SK-N-SH (cell line): ENCODE results near the gene LANCL2. TPM values are rescaled to one million over a fixed set of nuclear protein-coding genes. Genes with fewer than 3 reads are reported as not detected.

Experiments
- CTCF ChIA-PET: fragments of 300-600, 350-600 bp; formaldehyde crosslinking; extraction: SDS; loops from one replicate; lab custom pipeline; 2021; lab: Yijun Ruan, JAX
- POLR2A ChIA-PET: fragments of 350-600 bp; sonication (Branson Sonifier 250); formaldehyde crosslinking; extraction: SDS; loops from one replicate; lab custom pipeline; 2020; ENCODE audit warnings: antibody characterized with exemption, inconsistent platforms; lab: Yijun Ruan, JAX
- DNase-seq: peaks from one replicate; pipeline ENCODE4 v3.0.0; 2012
- H2AFZ ChIP-seq: fragments of 200-600 bp; sonication (generic); 2 replicates; pipeline ENCODE4 v1.8.1; 2016; ENCODE audit warnings: antibody characterized with exemption, mild to moderate bottlenecking, low read depth
- H3F3A ChIP-seq: fragments of 200-600 bp; sonication (generic); replicated peaks from 2 replicates; pipeline ENCODE3; 2016; ENCODE audit warnings: antibody characterized with exemption, mild to moderate bottlenecking; ENCODE audit not compliant: insufficient read depth
- H3K27ac ChIP-seq, 2 experiments: fragments of 200-500 bp in 1 of 2; fragments of 200-600 bp in 1 of 2; sonication (Bioruptor generic) in 1 of 2; sonication (generic), shearing (Covaris generic) in 1 of 2; 2 replicates each; pipeline versions ENCODE4 v1.5.1 to v1.6.1; 2014 to 2016; ENCODE audit warnings: low read depth in 2 of 2, inconsistent platforms in 1 of 2, low read length in 1 of 2, mild to moderate bottlenecking in 1 of 2, mixed read lengths in 1 of 2
- H3K27me3 ChIP-seq: fragments of 200-600 bp; sonication (generic), shearing (Covaris generic); 2 replicates; pipeline ENCODE4 v1.6.1; 2016; ENCODE audit warnings: mixed run types; ENCODE audit not compliant: insufficient read depth
- H3K36me3 ChIP-seq, 2 experiments: fragments of 200-500 bp in 1 of 2; fragments of 200-600 bp in 1 of 2; sonication (Bioruptor generic) in 1 of 2; sonication (generic) in 1 of 2; replicated peaks in 1 of 2; 2 replicates each; pipeline versions ENCODE3 to v1.5.1; 2014 to 2016; ENCODE audit warnings: low read length in 1 of 2, mild to moderate bottlenecking in 1 of 2; ENCODE audit not compliant: insufficient read depth in 2 of 2, control insufficient read depth in 1 of 2
- H3K4me1 ChIP-seq, 2 experiments: fragments of 200-500 bp in 1 of 2; fragments of 200-600 bp in 1 of 2; sonication (Bioruptor generic) in 1 of 2; sonication (generic), shearing (Covaris generic) in 1 of 2; 2 replicates each; pipeline versions ENCODE4 v1.5.1 to v1.6.1; 2014 to 2016; ENCODE audit warnings: low read depth in 1 of 2, low read length in 1 of 2, mixed run types in 1 of 2; ENCODE audit not compliant: insufficient read depth in 2 of 2, control insufficient read depth in 1 of 2
- H3K4me2 ChIP-seq: fragments of 200-600 bp; sonication (generic), shearing (Covaris generic); 2 replicates; pipeline ENCODE4 v1.6.1; 2017; ENCODE audit warnings: mixed run types
- H3K4me3 ChIP-seq, 2 experiments: fragments of 200-500 bp in 1 of 2; fragments of 200-600 bp in 1 of 2; sonication (Bioruptor generic) in 1 of 2; sonication (generic), shearing (Covaris generic) in 1 of 2; 2 replicates each; pipeline versions ENCODE4 v1.5.1 to v1.8.1; 2014 to 2016; ENCODE audit warnings: low read depth in 2 of 2, inconsistent platforms in 1 of 2, low read length in 1 of 2, mild to moderate bottlenecking in 1 of 2, mixed read lengths in 1 of 2, moderate library complexity in 1 of 2
- H3K79me2 ChIP-seq: fragments of 200-600 bp; sonication (generic); 2 replicates; pipeline ENCODE4 v1.8.1; 2017; ENCODE audit warnings: mild to moderate bottlenecking; ENCODE audit not compliant: insufficient read depth
- H3K9ac ChIP-seq: fragments of 200-600 bp; sonication (generic); 2 replicates; pipeline ENCODE4 v1.6.1; 2017; ENCODE audit warnings: mixed run types
- H3K9me2 ChIP-seq: fragments of 200-600 bp; sonication (generic); 2 replicates; pipeline ENCODE4 v1.6.1; 2017; ENCODE audit warnings: mixed run types
- H3K9me3 ChIP-seq: fragments of 200-600 bp; sonication (generic); 2 replicates; pipeline ENCODE4 v1.6.1; 2017; ENCODE audit warnings: mixed run types, mild to moderate bottlenecking, moderate library complexity
- H4K20me1 ChIP-seq: fragments of 200-600 bp; sonication (generic); 2 replicates; pipeline ENCODE4 v1.6.1; 2017; ENCODE audit warnings: mild to moderate bottlenecking, mixed run types; ENCODE audit not compliant: insufficient read depth
- FOSL2 ChIP-seq: IDR thresholded peaks from 2 replicates; pipeline ENCODE4 v1.4.0; 2012; ENCODE audit warnings: low read depth, mild to moderate bottlenecking, moderate library complexity, borderline replicate concordance
- GATA2 ChIP-seq: sonication (generic); formaldehyde crosslinking; IDR thresholded peaks from 2 replicates; pipeline ENCODE4 v1.5.0; 2020; ENCODE audit warnings: mild to moderate bottlenecking, missing genetic modification reagents
- JUND ChIP-seq: IDR thresholded peaks from 2 replicates; pipeline ENCODE4 v1.4.0; 2012
- NRF1 ChIP-seq: IDR thresholded peaks from 2 replicates; pipeline ENCODE4 v1.6.1; 2012; ENCODE audit warnings: low read depth, mild to moderate bottlenecking, low read length
- RCOR1 ChIP-seq: fragments of 150-350 bp; IDR thresholded peaks from 2 replicates; pipeline ENCODE4 v1.6.1; 2017; ENCODE audit warnings: antibody characterized with exemption, low read length
- RXRA ChIP-seq: IDR thresholded peaks from 2 replicates; pipeline ENCODE4 v1.4.0; 2012; ENCODE audit warnings: low read depth, mild to moderate bottlenecking, borderline replicate concordance
- TAF1 ChIP-seq: IDR thresholded peaks from 2 replicates; pipeline ENCODE4 v1.6.1; 2012; ENCODE audit warnings: low read depth, mild to moderate bottlenecking, low read length, moderate library complexity, borderline replicate concordance
- WGBS: methylation state at CpG from one replicate; pipeline ENCODE4 v1.1.6; 2017; ENCODE audit warnings: low lambda C conversion rate; 5-methylcytosine and 5-hydroxymethylcytosine counted together
- polyA plus RNA-seq, 3 experiments: library from polyadenylated mRNA; depleted of rRNA; stranded (reverse); fragments of >200 nt; gene quantifications; 2 replicates each; pipeline ENCODE4 v1.2.3, GENCODE V29; 2012
- TF ChIP-seq, protein P1 (sequence below): fragments of 200-600 bp; sonication (generic); IDR thresholded peaks from 2 replicates; pipeline ENCODE4 v1.6.1; 2017; ENCODE audit warnings: antibody characterized with exemption, mild to moderate bottlenecking, moderate library complexity
- TF ChIP-seq, protein P2 (sequence below): fragments of 150-350 bp; IDR thresholded peaks from 2 replicates; pipeline ENCODE4 v1.6.1; 2017; ENCODE audit warnings: antibody characterized with exemption, low read length, low read depth, borderline replicate concordance
- TF ChIP-seq, protein P3 (sequence below): fragments of 150-350 bp; IDR thresholded peaks from 2 replicates; pipeline ENCODE4 v1.6.1; 2016; ENCODE audit warnings: mild to moderate bottlenecking, low read depth, low read length

Gene LANCL2
- polyA plus RNA-seq, 1 of the 3 experiments (the other 2 are of a cell fraction) = 36.7 TPM

DNA sequence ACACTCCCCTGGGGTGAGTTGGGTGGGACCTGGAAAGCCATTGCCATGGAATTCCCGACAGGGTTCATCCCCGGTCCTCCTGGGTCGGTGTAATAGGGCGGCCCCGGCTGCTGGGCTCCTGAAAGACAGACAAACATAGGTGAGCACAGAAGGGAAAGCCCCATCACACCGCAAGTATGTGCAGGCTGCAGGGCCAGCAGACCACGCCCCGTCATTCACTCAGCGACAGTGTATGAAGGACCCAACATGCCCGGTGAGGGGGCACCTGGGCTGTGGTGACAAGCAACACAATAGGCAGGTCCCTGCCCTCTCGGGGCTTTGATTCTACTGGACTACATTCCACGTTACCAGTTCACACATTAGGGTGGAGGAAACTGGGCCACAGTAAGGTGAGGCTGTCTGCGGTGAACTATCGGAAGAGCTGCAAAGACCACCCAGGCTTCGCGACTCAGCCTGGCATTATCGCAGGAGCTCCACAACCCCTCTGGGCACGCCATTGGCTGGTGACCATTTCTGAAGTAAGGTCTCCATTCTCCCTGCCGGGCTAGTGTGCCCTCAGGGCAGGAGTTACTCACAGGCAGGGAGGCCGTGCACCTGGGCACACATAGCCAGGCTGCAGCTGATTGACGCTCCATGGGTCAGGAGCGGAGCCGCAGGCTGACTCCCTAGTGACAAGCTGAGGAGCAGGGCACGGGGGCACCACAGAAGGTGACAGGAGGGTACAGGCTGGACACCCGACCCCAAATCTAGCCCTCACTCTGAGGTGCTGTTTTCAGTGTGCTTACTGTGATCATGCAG, 108.0 kb downstream of the LANCL2 start:
- ChIA-PET CTCF (interaction anchor here (1.1 kb wide), 1 partner anchor 31 kb away, joined by 3 read pairs; no protein-coding TSS in a partner anchor), POLR2A (no interaction called here)
- 91% methylated on average over 19 of the region's 25 CpGs for WGBS

DNA sequence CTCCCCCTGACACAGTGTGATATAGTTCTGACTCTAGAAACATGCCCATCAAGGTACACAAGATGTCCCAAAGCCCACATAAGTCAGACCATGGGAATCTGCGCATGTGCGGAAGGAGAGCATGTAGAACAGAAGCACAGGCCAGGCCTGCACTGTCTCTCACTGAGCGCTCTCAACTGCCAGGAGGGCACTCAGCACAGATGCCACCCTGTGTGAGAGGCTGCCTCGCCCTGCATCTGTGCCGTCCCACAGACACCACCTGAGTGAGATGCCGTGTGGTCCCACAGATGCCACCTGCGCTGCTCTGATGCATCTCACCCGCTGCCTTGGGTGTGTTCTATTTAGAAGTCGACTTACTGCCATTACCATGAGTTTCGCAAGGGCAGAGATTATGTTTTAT, 108.8 kb downstream of the LANCL2 start:
- POLR2A ChIA-PET = no interaction called here
- no peak overlapping the region for H3K4me2 ChIP-seq
- peaks cover 43% of the 10 kb centered on the region for H4K20me1 ChIP-seq
- H3K9ac ChIP-seq = no peak overlapping the region
- WGBS = over 99% methylated on average over 10 of the region's 10 CpGs
- H2AFZ ChIP-seq = no peak overlapping the region
- no peaks in the 10 kb centered on the region for H3K9me2 ChIP-seq
- CTCF ChIA-PET = no interaction called here
- no peaks in the 10 kb centered on the region for H3K27me3 ChIP-seq
- TF ChIP-seq FOSL2 (no peak), NRF1 (no peak), RXRA (no peak), TAF1 (no peak), RCOR1 (no peak)
- TF ChIP-seq, protein P1, sequence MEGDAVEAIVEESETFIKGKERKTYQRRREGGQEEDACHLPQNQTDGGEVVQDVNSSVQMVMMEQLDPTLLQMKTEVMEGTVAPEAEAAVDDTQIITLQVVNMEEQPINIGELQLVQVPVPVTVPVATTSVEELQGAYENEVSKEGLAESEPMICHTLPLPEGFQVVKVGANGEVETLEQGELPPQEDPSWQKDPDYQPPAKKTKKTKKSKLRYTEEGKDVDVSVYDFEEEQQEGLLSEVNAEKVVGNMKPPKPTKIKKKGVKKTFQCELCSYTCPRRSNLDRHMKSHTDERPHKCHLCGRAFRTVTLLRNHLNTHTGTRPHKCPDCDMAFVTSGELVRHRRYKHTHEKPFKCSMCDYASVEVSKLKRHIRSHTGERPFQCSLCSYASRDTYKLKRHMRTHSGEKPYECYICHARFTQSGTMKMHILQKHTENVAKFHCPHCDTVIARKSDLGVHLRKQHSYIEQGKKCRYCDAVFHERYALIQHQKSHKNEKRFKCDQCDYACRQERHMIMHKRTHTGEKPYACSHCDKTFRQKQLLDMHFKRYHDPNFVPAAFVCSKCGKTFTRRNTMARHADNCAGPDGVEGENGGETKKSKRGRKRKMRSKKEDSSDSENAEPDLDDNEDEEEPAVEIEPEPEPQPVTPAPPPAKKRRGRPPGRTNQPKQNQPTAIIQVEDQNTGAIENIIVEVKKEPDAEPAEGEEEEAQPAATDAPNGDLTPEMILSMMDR = no peak
- TF ChIP-seq, protein P2, sequence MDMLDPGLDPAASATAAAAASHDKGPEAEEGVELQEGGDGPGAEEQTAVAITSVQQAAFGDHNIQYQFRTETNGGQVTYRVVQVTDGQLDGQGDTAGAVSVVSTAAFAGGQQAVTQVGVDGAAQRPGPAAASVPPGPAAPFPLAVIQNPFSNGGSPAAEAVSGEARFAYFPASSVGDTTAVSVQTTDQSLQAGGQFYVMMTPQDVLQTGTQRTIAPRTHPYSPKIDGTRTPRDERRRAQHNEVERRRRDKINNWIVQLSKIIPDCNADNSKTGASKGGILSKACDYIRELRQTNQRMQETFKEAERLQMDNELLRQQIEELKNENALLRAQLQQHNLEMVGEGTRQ = no peak
- TF ChIP-seq, protein P3, sequence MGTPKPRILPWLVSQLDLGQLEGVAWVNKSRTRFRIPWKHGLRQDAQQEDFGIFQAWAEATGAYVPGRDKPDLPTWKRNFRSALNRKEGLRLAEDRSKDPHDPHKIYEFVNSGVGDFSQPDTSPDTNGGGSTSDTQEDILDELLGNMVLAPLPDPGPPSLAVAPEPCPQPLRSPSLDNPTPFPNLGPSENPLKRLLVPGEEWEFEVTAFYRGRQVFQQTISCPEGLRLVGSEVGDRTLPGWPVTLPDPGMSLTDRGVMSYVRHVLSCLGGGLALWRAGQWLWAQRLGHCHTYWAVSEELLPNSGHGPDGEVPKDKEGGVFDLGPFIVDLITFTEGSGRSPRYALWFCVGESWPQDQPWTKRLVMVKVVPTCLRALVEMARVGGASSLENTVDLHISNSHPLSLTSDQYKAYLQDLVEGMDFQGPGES = no peak
- TF ChIP-seq, all 33 proteins: peak for 0
- Histone ChIP-seq H3K4me1 (no peaks in the 10 kb centered on the region), H3K36me3 (peaks cover 10 to 12% of the 10 kb centered on the region in 2 experiments), H3K79me2 (peaks cover 23% of the 10 kb centered on the region; the same call in 1 of the 2 replicates), H3K4me3 (no peak overlapping the region), H3K9me3 (no peaks in the 10 kb centered on the region), H3F3A (peaks cover 4% of the 10 kb centered on the region), H3K27ac (no peak overlapping the region)
- peak; percentile 17 for DNase-seq

More for the DNA sequence above, 108.0 kb downstream of the LANCL2 start:
- H2AFZ ChIP-seq = no peak overlapping the region
- no peak overlapping the region for H3K9ac ChIP-seq
- peak; percentile 12 for DNase-seq
- peaks cover 1% of the 10 kb centered on the region for H3F3A ChIP-seq
- H3K9me2 ChIP-seq = no peaks in the 10 kb centered on the region
- peaks cover 20% of the 10 kb centered on the region; the same call in 1 of the 2 replicates for H3K79me2 ChIP-seq
- peaks cover 15% of the 10 kb centered on the region in 2 experiments for H3K36me3 ChIP-seq
- no peaks in the 10 kb centered on the region for H3K4me1 ChIP-seq
- H3K4me2 ChIP-seq = no peak overlapping the region
- no peak overlapping the region for H3K27ac ChIP-seq
- no peaks in the 10 kb centered on the region for H3K27me3 ChIP-seq
- no peak overlapping the region for H3K4me3 ChIP-seq
- no peaks in the 10 kb centered on the region for H3K9me3 ChIP-seq
- H4K20me1 ChIP-seq = peaks cover 36% of the 10 kb centered on the region
- TF ChIP-seq JUND (no peak), GATA2 (CRISPR knock-in tag) (no peak)
